ENCODE measurements around the gene ABL1. TPM values are rescaled to one million over a fixed set of nuclear protein-coding genes. Genes with fewer than 3 reads are reported as not detected.
A peak's percentile ranks its signal among the peaks of the same experiment; 100 is the strongest.

Gene ABL1
- polyA plus RNA-seq, 1 experiment = 30.4 TPM

GRCh38 chr9:130857864-130858738 is 23.0 kb downstream of the ABL1 start:
- ChIA-PET CTCF (interaction anchor here (0.5 to 2.9 kb wide), 10 partner anchors 8 to 644 kb away, joined by 3 to 15 read pairs (median 4); no protein-coding TSS in a partner anchor), POLR2A (interaction anchor here (0.5 to 1.2 kb wide), 3 partner anchors 11 to 38 kb away, joined by 3 read pairs; no protein-coding TSS in a partner anchor)
- no peaks in the 10 kb centered on the region for H3K27me3 ChIP-seq (ENCODE audit: control insufficient read depth, insufficient read depth, low read length)
- TF ChIP-seq CTCF (IDR thresholded peaks at IDR 0.05; ENCODE audit: insufficient read depth, low read depth, low read length) = no peak
- DNase-seq (ENCODE audit: low read depth) = no peak
- no peak overlapping the region for H3K4me3 ChIP-seq (ENCODE audit: low read depth, low read length)
- peaks cover 18% of the 10 kb centered on the region for H3K36me3 ChIP-seq (ENCODE audit: control insufficient read depth, insufficient read depth, low read length)

GRCh38 chr9:130858739-130859705 is 24.0 kb downstream of the ABL1 start:
- Histone ChIP-seq H3K4me3 (ENCODE audit: low read depth, low read length) (no peak overlapping the region), H3K36me3 (ENCODE audit: control insufficient read depth, insufficient read depth, low read length) (peaks cover 20% of the 10 kb centered on the region), H3K27me3 (ENCODE audit: control insufficient read depth, insufficient read depth, low read length) (no peaks in the 10 kb centered on the region)
- CTCF ChIA-PET = interaction anchor here (0.5 to 2.9 kb wide), 11 partner anchors 9 to 643 kb away, joined by 3 to 15 read pairs (median 4); no protein-coding TSS in a partner anchor
- no peak for DNase-seq (ENCODE audit: low read depth)
- POLR2A ChIA-PET = interaction anchor here (0.5 to 1.2 kb wide), 2 partner anchors 13 to 39 kb away, joined by 3 read pairs; no protein-coding TSS in a partner anchor
- no peak for TF ChIP-seq CTCF (IDR thresholded peaks at IDR 0.05; ENCODE audit: insufficient read depth, low read depth, low read length)

GRCh38 chr9:130860458-130861316 is 25.6 kb downstream of the ABL1 start:
- H3K4me3 ChIP-seq (ENCODE audit: low read depth, low read length) = no peak overlapping the region
- TF ChIP-seq CTCF (IDR thresholded peaks at IDR 0.05; ENCODE audit: insufficient read depth, low read depth, low read length) = peak; percentile 42
- POLR2A ChIA-PET = no interaction called here
- no peaks in the 10 kb centered on the region for H3K27me3 ChIP-seq (ENCODE audit: control insufficient read depth, insufficient read depth, low read length)
- CTCF ChIA-PET = interaction anchor here (0.8 to 10.9 kb wide), 9 partner anchors 8 to 156 kb away, joined by 3 to 251 read pairs (median 3); no protein-coding TSS in a partner anchor
- H3K36me3 ChIP-seq (ENCODE audit: control insufficient read depth, insufficient read depth, low read length) = peaks cover 19% of the 10 kb centered on the region
- peak; percentile 86 for DNase-seq (ENCODE audit: low read depth)

GRCh38 chr9:130861372-130862180 is 26.5 kb downstream of the ABL1 start:
- TF ChIP-seq CTCF (IDR thresholded peaks at IDR 0.05; ENCODE audit: insufficient read depth, low read depth, low read length) = no peak
- Histone ChIP-seq H3K4me3 (ENCODE audit: low read depth, low read length) (no peak overlapping the region), H3K27me3 (ENCODE audit: control insufficient read depth, insufficient read depth, low read length) (no peaks in the 10 kb centered on the region), H3K36me3 (ENCODE audit: control insufficient read depth, insufficient read depth, low read length) (peaks cover 15% of the 10 kb centered on the region; the same call in 1 of the 2 replicates)
- POLR2A ChIA-PET = no interaction called here
- CTCF ChIA-PET = interaction anchor here (0.8 to 10.9 kb wide), 14 partner anchors 9 to 185 kb away, joined by 3 to 251 read pairs (median 4); no protein-coding TSS in a partner anchor
- DNase-seq (ENCODE audit: low read depth) = no peak

All from BJ (cell line).